GM18867 (cell line): Measurements from ENCODE around the gene MOGAT1.
A peak's percentile ranks its signal among the peaks of the same experiment; 100 is the strongest.
"Not testable (repeated sequence)": the region's sequence is repeated elsewhere in the genome, so short reads cannot be mapped to it uniquely, and the experiment has no call there.

Source experiments
- ATAC-seq: cut with Tn5 transposase; IDR thresholded peaks from one replicate; pipeline ENCODE4 v1.9.1; 2021; ENCODE audit warnings: mild to moderate bottlenecking, moderate library complexity; ENCODE audit not compliant: unreplicated experiment

MOGAT1 gene

DNA sequence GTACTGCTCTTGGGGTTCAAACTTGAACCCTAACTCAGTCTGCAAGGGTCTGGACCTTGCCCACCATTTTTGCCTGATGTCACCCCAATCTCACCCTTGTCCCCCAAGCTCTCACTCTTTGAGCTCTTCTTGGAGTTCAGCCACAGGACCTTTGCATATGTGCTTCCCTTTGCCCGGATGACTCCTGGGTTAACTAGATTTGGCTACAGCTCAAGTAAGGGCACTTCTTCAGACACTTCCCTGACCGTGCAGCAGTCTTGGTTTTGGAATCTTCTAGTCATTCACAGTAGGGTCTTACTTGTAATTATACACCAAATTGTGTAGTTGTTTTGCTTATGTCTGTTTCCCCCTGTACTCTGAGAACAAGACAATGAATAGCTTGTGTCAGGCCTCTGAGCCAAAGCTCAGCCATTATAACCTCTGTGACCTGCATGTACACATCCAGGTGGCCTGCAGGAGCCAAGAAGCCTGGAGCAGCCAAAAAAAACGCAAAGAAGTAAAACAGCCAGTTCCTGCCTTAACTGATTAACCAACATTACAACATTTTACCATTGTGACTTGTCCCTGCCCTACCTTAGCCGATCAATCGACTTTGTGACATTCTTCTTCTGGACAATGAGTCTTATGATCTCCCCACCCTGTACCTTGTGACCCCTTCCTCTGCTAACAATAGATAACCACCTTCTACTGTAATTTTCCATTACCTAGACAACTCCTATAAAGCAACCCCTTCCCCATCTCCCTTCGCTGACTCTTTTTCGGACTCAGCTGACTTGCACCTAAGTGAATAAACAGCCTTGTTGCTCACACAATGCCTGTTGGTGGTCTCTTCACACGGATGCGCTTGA lies 1.0 kb upstream of the MOGAT1 start:
- no peak for ATAC-seq

DNA sequence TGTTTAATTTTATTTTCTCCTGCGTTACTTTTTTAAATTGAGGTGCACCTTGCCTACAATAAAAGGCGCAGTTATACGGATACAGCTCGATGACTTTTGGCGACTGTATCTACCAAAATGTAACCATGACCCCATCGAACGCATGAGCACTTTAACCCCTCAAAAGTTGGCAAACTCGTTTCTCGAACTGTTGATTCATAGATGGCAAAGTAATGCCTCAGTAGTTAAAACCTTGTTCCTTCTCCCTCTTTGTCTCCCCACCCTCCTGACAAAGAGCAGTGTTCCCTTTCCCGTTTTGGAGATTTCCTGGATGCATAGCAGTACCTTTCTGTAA lies 577 bp downstream of the MOGAT1 start:
- ATAC-seq = no peak

DNA sequence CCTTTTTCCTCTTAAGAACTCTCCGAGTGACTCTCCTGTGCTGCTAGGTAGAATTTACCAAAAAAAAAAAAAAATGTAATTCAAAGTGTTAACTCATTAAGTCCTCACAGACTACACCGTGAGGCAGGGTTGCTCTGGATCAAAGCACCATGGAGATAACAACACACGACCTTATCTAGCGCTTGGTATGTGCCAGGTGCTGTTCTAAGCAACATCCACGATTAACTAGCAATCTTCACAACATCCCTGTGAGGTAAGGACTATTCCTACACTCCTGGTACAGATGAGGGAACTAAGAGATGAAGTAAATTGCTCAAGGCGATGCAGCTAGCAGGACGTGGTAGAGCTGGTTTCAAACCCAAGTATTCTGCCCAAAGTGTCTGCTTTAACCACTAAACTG lies 1.8 kb downstream of the MOGAT1 start:
- no peak for ATAC-seq

DNA sequence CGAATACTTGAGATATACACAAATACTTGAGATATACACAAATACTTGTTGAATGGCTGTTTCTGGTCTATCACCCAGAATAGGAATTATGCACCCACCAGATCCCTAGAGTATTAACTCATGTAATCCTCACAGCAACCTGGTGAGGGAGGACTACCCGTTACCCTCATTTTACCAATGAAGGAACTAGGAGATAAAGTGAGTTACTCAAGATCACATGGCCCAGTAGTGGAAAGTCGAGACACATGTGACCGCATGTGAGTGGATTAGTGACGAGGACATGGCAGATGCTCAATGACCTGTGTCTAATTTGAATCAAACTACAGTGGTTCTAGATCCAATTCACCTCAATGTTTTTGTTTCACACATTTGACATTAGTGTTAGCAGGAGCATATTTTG lies 2.4 kb downstream of the MOGAT1 start:
- no peak for ATAC-seq

DNA sequence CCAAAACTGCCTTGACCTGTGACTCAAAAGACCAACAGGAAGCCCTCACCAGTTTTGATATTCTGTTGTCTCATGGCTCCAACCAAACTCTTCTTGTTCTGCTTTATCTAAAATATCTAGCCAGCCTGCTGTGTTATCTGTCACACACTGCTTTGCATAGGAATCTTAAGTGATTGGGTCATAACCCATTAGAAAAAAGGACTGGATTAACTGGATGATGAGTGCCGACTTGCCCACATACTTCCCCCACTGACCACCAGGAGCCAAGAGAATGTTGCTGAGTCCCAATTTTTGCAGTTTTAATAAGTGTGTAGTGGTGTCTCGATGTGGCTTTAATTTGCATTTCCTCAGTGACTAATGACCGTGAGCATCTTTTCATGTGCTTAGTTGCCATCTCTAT lies 6.5 kb downstream of the MOGAT1 start:
- ATAC-seq = no peak

DNA sequence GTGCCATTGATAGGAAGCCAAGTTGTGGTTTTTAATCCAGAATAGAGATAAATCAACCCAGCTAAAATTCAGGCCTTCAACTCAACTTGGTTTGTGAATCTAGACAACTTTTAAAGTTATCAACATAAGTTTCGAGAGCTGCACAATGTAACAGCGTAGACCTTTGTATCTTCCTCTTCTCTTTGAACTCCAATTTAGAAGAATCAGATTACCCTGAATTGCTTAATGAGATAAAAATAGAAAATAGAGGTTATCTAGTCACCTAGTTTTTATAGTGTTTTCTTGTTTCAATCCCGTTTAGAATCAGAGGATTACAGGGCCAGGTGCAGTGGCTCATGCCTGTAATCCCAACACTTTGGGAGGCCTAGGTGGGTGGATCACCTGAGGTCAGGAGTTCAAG lies 12.3 kb downstream of the MOGAT1 start:
- no peak for ATAC-seq

DNA sequence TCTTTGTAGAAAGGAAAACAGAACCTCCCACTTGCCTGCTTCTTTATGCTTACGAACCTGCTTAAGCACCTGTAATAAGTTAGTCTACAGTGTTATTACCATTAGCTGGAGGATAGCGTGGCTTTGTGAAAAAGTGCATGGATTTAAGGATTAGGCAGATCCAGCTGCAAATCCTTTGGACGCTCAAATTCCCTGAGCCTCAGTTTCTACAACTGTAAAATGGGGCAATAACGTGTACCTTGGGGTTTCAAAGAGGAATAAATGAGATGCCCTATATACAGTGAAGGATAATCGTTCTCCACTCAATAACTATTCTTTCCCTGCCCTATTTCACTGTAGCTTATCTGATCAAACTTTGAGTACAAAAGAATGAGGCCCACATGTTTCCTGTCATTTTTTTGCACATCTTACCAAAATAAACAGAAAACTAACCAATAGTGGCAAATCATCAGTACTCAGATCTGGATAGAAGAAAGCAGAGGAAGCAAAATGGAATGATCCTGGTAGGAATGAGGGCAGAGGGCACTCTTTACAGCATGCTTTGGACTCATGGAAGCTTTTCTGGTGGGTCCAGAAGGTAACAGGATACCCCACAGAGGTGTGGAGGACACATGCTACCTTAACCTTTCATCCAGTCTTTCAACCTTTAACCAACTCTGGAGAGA lies 14.8 kb downstream of the MOGAT1 start:
- ATAC-seq = no peak

DNA sequence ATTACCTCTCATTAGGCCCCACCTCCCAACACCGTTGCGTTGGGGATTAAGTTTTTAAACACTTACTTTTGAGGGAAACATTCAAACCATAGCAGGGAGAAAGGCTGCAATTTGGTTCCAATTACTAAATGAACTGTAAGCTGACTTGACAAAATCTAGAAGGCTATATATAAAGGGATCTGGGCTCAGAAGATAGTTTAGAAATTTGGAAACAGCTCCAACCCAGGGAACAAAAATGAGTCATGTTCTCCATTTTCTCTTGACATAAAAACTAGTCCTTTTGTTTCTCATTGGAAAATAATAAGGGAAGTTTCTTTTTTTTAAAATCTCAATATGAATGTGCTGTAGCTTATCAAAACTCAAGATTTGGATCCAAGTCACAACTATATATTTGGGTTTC lies 17.5 kb downstream of the MOGAT1 start:
- ATAC-seq = no peak

DNA sequence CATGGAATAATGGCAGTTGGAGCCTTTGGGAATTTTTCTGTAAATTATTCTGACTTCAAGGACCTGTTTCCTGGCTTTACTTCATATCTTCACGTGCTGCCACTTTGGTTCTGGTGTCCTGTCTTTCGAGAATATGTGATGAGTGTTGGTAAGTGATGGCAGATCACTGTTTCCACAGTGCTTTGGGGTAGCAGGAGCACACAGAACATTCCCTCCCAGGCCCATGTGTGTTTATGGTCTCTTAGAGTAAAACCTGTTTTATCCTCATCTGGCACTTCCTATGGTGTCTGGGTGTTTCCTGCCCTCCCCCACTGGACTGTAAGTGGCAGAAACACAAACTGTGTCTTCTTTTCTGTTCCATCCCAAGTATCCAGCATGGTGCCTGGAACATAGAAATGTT lies 17.9 kb downstream of the MOGAT1 start:
- no peak for ATAC-seq

DNA sequence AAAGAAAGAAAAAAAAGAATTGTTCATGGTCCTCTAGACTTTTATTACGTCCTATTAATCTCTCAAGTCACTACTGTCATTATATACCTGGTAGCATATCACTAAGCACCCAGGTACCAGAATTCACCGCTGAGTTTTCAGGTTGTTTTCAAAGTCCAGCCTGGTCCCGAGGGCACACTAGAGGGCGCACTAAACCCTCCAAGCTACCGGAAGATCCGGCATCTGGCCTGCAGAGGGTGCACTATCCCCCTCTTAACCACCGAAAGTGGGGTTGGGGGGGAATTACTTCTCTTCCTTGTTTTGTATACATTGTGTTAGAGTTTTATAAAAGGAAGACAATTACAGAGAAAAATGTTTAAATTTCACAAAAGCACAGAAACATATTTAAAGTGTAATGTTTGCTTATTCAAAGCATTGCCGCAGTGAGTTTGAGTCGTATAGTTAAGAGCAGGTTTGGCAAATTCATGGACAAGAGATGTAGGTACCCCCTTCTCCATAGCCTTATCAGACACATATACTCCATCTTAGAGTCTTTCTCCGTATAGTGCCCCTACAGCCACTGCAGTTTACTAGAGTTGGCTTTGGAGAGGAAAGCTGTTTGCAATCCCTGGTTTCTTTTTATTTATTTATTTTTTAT lies 19.2 kb downstream of the MOGAT1 start:
- peak; percentile 97 for ATAC-seq

DNA sequence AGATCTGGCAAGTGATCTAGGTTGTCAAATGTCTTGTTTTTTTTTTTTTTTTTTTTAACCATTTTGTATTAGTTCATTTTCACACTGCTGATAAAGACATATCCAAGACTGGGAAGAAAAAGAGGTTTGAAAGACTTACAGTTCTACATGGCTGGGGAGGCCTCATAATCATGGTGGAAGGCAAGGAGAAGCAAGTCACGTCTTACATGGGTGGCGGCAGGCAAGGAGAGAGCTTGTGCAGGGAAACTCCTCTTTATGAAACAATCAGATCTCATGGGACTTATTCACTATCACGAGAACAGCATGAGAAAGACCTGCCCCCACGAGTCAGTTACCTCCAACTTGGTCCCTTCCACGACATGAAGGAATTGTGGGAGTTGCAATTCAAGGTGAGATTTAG lies 22.0 kb downstream of the MOGAT1 start:
- not testable (repeated sequence) for ATAC-seq

DNA sequence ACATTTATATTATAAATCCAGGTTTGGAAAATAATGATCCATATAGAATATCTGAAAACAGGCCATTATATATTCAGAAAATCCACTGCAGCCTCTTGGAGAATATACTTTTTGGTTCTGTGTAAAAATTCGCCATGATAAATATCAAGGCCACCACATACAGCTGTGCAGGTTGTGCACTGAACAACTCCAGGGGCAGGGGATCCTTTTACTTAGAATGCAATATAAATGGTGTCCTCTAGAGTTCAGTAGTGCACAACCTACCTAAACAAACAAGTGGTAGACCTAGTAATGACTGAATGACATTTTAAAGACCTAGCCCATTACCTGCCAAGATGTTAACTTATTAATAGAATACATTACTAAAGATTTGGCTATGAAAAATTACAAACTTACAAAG lies 22.4 kb downstream of the MOGAT1 start:
- ATAC-seq = peak; percentile 50

DNA sequence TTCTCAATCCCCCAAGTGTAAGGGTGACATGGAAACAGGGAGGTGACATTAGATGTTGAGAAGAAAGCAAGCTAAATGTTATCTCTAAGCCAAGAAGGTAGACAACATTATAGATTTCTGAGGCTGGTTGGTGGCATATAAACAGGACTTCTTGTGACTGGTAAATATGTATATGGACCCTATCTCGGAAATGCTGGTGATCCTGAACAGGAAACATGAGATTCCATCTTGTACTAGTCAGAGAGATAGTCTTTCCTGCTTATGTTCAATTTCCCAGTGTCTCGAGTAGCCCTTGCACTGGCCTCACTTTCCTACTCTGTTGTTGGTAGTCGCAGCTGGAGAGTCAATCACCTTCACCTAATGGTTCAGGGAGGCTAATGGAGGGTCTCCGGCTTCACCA lies 26.8 kb downstream of the MOGAT1 start:
- no peak for ATAC-seq

DNA sequence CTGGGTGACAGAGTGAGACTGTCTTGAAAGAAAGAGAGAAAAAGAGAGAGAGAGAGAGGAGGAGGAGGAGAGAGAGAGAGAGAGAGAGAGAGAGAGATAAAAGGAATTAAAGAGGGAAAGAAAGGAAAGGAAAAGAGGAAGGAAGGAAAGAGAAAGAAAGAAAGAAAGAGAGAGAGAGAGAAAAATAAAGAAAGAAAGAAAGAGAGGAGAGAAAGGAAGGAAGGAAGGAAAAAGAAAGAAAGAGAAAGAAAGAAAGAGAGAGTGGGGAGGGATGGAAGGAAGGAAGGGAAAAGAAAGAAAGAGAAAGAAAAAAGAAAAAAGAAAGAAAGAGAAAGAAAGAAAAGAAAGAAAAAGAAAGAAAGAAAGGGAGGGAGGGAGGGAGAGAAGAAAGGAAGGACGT lies 29.8 kb downstream of the MOGAT1 start:
- ATAC-seq = no peak

DNA sequence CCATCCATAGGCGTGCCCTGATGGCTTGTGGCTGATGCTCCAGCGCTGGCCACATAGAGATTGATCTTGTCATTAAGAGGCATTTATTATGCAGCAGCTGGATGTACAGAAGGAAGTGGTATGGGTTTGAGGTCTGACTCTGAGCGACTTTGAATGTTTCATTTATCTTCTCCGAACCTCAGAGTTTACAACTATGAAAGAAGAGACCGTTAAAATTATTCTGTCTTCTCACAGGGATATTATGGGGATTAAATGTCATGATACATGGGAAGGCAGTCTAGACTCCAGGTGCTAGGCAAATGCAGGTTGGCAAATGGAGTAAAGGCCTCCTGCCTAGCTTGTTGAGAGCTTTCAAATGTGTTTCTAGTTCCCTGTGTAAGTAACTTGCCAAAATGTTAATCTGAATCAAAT lies 30.3 kb downstream of the MOGAT1 start:
- no peak for ATAC-seq

DNA sequence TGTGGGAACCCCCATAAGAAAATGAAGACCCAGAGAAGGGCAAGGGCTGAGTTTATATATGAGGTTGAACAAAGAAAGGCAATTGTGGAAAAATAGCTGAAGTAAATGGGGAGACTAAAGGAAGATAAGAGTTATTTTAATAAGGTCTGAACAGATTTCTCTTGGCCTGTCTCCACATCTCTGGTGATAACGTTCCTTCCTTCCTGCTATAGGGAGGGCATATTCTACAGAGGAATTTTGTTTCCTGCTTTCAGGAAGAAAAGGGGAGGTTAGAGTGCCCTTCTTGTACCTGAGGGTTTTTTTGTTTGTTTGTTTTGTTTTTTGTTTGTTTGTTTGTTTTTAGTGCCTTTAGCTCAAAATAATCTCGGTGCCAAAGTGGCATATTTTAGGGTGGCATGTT lies 31.6 kb downstream of the MOGAT1 start:
- ATAC-seq = no peak

DNA sequence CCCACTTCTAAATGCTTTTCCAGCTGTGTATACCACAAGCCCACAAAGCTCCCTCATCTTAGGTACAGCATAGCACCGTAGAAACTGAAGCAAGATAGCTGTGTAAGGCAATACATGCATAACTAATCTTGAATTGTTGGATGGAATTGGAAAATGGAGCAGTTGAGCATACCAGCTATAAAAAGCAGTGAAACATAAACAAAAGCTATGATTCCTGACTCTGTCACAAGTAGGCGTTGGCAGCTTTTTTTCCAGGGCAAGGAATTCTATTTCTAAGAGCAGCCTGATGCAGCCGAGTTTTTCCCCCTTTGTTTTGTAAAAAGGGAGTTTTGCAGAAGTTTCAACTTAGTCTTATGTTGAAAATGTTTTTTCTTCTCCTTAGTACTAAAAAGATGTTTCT lies 32.4 kb downstream of the MOGAT1 start:
- no peak for ATAC-seq

DNA sequence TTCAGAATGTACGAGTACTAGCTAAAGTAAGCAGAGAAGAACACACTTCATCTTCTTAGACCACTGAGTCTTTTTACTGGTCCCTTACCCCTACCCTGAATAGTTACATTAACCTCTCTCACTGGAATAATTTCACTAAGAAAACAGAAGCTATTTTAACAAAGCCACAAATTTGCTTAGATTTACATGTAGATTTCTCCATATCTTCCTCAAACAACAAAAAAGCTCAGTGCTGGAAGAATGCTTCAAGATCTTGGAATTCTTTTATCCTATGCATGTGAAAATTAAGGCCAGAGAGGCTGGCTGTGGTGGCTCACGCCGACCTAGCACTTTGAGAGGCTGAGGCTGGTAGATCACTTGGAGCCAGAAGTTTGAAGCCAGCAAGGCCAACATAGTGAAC lies 35.2 kb downstream of the MOGAT1 start:
- no peak for ATAC-seq

DNA sequence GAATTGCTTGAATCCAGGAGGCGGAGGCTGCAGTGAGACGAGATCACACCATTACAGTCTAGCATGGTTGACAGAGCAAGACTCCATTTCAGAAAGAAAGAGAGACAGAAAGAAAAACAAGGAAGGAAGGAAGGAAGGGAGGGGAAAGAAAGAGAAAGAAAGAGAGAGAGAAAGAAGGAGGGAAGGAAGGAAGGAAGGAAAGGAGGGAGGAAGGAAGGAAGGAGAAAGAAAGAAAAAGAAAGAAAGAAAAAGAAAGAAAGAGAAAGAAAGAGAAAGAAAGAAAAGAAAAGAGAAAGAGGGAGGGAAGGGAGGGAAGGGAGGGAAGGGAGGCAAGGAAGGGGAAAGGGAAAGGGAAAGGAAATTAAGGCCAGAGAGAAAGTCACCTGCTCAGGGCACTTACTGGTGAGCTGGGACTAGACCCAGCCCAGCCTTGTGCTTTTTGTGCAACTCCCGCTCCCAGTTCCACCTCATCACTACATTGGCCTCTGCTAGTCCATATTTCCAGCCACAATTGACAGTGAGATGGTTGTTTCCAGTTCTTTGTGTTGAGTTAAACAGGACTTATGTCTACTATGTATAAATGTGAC lies 35.7 kb downstream of the MOGAT1 start:
- ATAC-seq = no peak

DNA sequence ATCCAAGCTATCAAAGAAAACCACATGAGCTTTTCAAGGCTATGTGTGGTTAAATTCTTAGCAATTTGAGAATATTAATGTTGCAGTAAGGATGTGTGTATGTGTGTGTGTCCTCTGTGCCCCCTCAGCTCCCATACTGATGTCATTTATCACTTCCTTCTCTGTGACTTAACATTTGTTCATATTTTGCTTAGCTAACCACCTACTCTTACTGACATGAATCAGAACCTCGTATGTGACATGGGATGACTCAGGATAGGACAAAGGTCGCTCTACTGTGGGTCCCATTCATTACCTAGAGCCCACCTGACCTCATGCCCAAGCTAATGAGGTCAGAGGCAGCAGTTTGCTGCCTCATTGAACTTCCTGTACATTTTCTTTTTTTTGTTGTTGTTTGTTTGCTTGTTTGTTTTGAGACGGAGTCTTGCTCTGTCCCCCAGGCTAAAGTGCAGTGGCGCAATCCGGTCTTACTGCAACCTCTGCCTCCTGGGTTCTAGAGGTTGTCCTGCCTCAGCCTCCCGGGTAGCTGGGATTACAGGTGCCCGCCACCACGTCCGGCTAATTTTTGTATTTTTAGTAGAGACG lies 36.3 kb downstream of the MOGAT1 start:
- ATAC-seq = peak; percentile 50

DNA sequence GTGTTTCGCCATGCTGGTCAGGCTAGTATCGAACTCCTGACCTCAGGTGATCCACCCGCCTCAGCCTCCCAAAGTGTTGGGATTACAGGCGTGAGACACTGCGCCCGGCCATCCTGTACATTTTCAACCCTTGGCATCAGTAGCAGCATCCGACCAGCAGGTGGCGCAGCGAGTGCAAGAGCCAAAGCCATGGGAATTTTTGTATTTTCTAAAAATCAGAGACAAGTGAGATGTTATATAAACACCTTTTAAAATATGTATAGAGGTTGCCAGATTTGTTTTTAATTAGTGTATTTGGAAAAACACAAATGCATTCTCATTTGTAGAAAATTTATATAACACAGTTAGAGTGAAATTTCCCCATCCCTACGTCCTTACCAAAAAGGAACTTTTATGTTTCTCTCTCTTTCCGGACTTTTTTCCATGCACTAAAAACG lies 36.8 kb downstream of the MOGAT1 start:
- peak; percentile 43 for ATAC-seq
